ENCODE results near the gene CTBP2. TPM values are rescaled to one million over a fixed set of nuclear protein-coding genes. Genes with fewer than 3 reads are reported as not detected.

The CTBP2 gene
- total RNA-seq, 2 donors from 2014 or later: 32.0 to 49.0 TPM

DNA sequence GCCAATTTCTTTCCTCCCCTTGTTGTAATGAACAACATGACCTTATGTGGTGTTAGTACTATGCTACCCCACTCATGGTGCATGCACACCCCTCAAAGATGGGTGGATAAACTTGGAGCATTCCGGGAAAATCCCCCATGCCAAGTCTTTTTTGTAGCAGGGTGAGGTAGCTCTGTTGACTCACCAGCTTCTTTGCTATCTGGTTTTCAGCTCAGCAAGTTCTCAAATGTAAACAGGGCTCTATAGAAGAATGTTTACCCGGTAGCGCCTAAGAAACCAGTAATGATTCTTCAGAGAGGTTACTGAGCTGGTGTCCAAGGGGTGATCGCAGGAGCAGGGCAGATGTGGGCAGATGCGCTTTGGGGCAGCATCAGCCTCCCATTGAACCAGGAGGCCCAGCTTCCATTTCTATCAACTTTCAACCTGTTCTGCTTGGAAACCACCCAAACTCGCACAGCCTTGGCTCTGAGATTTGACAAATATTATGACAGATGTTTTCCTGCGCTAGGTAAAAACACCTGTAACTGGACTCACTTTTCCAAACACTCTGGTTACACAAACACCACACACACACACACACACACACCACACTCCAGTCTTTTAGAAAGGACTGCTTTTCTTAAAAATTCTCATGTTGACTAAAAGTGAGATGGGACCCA lies 130.7 kb downstream of the CTBP2 start:
- no peaks in the 10 kb centered on the region for H3K27me3 ChIP-seq
- ATAC-seq (peak; percentile 73), DNase-seq (peak; percentile 63 to 74 (median 68))
- no peaks in the 10 kb centered on the region for H3K9me3 ChIP-seq
- TF ChIP-seq, protein P1, sequence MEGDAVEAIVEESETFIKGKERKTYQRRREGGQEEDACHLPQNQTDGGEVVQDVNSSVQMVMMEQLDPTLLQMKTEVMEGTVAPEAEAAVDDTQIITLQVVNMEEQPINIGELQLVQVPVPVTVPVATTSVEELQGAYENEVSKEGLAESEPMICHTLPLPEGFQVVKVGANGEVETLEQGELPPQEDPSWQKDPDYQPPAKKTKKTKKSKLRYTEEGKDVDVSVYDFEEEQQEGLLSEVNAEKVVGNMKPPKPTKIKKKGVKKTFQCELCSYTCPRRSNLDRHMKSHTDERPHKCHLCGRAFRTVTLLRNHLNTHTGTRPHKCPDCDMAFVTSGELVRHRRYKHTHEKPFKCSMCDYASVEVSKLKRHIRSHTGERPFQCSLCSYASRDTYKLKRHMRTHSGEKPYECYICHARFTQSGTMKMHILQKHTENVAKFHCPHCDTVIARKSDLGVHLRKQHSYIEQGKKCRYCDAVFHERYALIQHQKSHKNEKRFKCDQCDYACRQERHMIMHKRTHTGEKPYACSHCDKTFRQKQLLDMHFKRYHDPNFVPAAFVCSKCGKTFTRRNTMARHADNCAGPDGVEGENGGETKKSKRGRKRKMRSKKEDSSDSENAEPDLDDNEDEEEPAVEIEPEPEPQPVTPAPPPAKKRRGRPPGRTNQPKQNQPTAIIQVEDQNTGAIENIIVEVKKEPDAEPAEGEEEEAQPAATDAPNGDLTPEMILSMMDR (IDR thresholded peaks at IDR 0.05): no peak
- TF ChIP-seq POLR2A (IDR thresholded peaks at IDR 0.05): no peak
- H3K4me3 ChIP-seq: no peak overlapping the region
- 26 to 30% methylated on average over 7 of the region's 7 CpGs for WGBS, 2 donors
- peaks cover 31% of the 10 kb centered on the region for H3K4me1 ChIP-seq
- peak overlapping the region; percentile 46 to 67 (median 57) for H3K27ac ChIP-seq
- peaks cover 0 to 2% of the 10 kb centered on the region in 2 donors for H3K36me3 ChIP-seq (replicated peaks in 1 of 2; ENCODE audit: insufficient read depth in 1 of 2, low read depth in 2 of 2)
- intact Hi-C loops (cut with DNase I): no loop called here

DNA sequence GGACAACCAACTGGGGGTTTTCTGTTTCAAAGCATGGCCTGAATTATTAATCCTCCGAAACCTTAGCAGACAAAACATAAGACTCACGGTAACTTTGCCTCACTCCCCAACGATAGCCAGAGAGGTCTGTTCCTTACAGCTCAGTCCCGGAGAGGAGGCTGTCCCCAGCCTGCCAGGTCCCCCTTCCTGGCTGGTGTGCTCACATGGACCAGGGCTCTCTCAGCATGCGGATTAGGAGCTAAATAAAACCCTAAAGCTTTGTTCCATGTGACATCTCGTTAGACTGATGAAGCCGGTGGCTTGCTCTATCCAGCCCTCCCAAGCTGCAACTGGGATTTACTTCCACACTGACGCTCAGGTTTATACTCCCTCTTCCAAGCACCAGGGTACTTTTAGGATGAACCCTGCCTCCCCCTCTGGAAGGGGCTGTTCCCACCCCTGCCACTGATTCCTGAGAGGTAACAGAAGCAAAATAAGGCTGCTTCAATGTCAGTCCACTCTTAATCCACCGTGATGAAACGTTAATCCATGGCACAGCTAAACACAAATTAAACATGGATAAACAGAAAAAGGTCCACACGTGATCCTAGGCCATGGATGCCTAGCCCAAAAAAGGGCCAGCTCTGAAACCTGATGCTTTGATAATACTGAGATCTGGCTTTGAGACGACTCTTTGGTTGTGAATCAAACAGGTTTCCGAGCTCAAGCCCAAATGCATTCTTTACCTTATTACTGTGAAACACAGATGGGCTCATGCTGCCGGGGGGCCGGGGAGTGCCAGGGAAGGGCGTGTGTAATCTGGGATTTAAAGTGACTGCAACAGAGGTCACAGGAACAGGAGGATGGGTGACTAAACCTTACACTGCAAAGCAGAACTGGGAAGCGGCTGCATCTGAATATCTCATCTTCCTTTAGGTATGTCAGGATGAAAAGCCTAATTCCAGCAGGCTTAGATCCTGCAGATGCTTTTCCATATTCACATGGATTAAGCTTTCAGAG lies 132.2 kb downstream of the CTBP2 start:
- no peak overlapping the region for H3K27ac ChIP-seq
- ATAC-seq: no peak
- H3K27me3 ChIP-seq: no peaks in the 10 kb centered on the region
- TF ChIP-seq POLR2A (IDR thresholded peaks at IDR 0.05): no peak
- TF ChIP-seq, protein P1 (IDR thresholded peaks at IDR 0.05): no peak
- no peak overlapping the region for H3K4me3 ChIP-seq
- peaks cover 45% of the 10 kb centered on the region for H3K4me1 ChIP-seq
- WGBS, 2 donors: 79 to 82% methylated on average over 17 of the region's 17 CpGs
- peaks cover 0 to 2% of the 10 kb centered on the region in 2 donors for H3K36me3 ChIP-seq (replicated peaks in 1 of 2; ENCODE audit: insufficient read depth in 1 of 2, low read depth in 2 of 2)
- H3K9me3 ChIP-seq: no peaks in the 10 kb centered on the region
- intact Hi-C loops (cut with DNase I): no loop called here
- no peak for DNase-seq

DNA sequence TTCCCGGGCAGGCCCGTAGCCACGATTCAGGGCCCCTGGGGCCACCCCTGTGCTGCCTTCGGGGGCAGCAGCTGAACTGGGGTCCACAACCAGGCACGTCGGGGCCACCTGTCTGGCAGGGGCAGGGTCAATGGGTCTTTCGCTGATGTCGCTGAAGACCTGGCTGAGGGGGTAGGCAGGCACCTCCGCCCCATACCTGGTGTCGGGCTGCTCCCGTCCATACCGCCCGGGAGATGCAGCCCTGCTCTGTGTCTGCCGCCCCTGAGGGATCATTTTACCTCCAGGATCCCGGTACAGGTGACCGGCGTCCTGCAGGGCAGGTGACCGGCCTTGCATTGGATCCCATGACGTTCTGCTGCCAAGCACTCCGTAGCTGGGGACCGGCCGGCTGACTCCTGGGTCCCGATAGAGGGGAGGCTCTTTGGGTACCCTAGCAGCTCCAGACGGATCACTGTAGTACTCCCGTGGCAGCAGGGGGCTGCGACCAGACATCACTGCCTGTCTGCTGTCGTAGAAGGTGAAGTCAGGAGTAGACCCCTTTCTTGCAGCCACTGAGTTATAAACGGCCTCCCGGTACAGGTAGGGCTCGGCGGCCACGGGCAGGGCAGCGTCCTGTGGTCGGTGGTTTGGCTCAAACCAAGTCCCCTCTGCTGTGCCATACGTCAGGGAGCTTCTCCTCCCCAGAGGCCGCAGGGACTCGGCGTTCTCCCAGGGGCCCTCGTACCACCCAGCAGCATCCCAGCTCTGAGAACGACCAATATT lies 133.2 kb downstream of the CTBP2 start:
- TF ChIP-seq, protein P1 (IDR thresholded peaks at IDR 0.05): no peak
- peaks cover 55% of the 10 kb centered on the region for H3K4me1 ChIP-seq
- no peaks in the 10 kb centered on the region for H3K27me3 ChIP-seq
- 88 to 96% methylated on average over 4 to 35 of the region's 40 CpGs for whole genome bisulfite sequencing, 2 donors
- H3K36me3 ChIP-seq (replicated peaks in 1 of 2; ENCODE audit: insufficient read depth in 1 of 2, low read depth in 2 of 2): peaks cover 0 to 2% of the 10 kb centered on the region in 2 donors
- no peak overlapping the region for H3K27ac ChIP-seq
- ATAC-seq (no peak), DNase-seq (no peak)
- intact Hi-C loops (cut with DNase I): no loop called here
- H3K9me3 ChIP-seq: no peaks in the 10 kb centered on the region
- no peak overlapping the region for H3K4me3 ChIP-seq

DNA sequence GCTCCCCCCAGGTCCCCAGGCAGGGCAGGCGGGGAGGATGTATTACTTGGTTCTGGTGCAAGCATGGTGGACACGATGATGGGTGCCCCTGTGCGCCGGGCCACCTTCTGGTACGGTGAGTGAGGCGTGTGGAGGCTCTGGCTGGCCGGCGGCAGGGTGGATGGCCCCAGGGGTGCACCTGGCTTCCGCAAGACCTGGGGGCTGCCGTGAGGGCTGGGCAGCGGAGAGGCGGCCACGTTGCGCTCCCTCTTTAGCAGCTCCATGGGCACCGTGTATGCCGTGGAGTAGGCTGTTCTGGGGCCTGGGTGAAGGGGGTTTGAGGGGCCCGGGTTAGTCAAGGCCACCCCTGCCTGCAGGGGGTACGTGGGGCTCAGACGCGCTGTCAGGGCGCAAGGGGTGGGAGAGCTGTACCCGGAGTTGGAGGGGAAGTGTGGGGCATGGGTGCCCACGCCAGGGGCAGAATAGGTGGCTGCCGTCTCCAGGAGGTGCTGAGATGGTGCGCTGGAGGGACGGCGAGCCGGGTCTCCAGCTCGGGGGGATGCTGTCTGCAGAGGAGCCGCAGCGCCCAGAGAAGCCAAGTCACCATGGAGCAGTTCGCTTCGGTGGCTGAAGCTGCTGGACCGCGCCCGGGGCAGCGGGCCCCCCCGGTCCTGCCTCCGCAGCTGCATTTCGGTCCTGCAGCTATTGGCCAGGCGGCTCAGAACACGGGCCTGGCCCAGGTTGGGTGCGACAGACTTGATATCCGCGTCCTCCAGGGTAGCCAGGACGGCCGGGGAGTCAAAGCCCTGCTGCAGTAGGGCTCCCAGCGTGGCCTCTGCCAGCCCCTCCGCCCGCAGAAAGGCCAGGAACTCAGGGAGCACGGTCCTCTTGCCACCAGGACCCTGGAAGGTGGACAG lies 134.1 kb downstream of the CTBP2 start:
- no peak overlapping the region for H3K27ac ChIP-seq
- TF ChIP-seq POLR2A (IDR thresholded peaks at IDR 0.05): no peak
- TF ChIP-seq, protein P1 (IDR thresholded peaks at IDR 0.05): no peak
- WGBS, 2 donors: 90 to 93% methylated on average over 29 to 45 of the region's 51 CpGs
- intact Hi-C loops (cut with DNase I): no loop called here
- no peaks in the 10 kb centered on the region for H3K27me3 ChIP-seq
- H3K4me3 ChIP-seq: no peak overlapping the region
- ATAC-seq (no peak), DNase-seq (no peak)
- no peaks in the 10 kb centered on the region for H3K9me3 ChIP-seq
- H3K4me1 ChIP-seq: peaks cover 64% of the 10 kb centered on the region
- H3K36me3 ChIP-seq (replicated peaks in 1 of 2; ENCODE audit: insufficient read depth in 1 of 2, low read depth in 2 of 2): peaks cover 0 to 2% of the 10 kb centered on the region in 2 donors
